ENCODE results near the gene CASZ1.

The CASZ1 gene

DNA sequence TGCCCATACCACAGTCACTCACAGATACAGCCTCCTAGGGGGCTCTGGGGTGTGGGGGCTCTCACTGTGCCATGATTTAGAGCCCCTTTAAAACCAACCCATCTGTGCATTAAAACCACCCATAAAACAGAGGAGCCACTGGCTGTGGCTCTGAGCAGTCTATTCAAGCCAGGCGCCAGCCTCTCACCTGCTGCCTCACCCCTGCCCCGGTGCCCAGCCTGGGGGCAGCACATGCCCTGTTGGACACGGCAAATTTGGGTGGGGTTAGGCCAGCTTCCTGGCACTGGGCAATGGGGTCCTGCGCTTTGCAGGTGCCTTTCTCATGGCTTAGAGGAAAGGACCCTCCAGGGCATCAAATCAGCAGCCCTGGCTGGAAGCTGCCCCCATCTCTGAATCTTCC, 73.1 kb downstream of the CASZ1 start:
- DNase-seq, result no peak

DNA sequence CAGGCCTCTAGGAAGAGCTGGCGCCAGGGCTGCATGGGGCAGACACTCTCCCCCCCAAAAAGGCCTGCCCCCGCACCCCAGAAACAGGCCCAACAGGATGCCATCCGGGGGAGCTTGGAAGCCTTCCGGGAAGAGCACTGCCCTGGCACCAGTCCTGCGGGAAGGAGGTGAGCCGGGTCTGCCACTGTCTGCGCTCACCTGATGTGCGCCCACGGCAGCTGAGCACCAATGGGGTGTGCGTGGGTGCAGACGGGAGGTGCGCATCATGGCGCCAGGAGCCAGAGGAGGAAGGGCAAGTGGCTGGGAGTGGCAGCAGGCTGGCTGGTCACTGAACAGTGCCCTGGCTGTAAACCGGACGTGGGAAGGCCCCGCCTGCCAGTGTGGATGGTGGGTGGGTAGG, 73.6 kb downstream of the CASZ1 start:
- DNase-seq, result no peak

DNA sequence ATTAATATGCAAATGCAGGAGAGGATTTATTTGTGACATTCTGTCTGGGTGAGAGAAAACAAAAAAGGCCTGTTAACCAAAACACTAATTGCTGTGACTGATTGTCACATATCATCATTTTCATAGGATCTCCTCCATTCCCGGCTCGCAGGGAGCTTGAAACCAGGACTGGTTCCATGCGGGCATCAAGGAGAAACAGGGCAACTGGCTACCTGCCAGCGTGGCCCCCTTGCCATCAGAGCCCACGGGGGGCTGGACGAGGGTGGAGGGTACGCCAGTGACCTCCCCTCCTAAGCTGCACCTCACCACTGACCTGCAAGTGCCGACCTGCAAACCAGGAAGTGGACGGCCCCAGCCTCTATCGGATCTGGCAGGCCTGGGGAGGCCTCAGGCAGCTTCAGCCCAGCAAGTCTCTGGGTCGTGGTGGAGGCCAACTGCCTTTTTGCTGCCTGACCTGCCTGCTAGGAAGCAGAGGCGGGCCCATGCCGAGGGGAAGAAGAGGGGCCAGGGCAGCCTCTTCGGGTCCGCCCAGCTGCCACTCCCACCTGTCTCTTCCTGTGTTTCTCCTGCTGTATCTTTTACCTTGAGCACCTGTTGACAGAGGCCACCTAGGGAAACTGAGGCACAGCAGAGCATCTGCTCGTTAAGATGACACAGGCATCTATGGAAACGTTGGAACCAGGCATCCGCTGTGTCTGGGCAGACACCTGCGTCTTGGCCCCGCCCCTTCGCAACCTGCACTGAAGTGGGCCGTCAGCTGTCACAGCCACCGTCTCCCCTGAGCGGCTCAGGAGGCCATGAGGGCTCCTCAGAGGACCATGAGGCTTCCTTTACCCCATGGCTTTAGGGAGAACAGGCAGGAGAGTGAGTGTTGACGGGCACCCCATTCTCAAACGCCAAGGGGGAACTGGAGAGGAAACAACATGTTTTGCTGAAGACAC, 74.8 kb downstream of the CASZ1 start:
- DNase-seq, result no peak

- DNase-seq, result no peak
These were observed 75.8 kb downstream of the CASZ1 start for GRCh38 chr1:10720635-10721034.

GRCh38 chr1:10718083-10718415, 78.4 kb downstream of the CASZ1 start:
- no peak for DNase-seq

GRCh38 chr1:10717296-10718082, 79.0 kb downstream of the CASZ1 start:
- no peak for DNase-seq

- no peak for DNase-seq
These were observed 79.6 kb downstream of the CASZ1 start for GRCh38 chr1:10716840-10717239.

DNA sequence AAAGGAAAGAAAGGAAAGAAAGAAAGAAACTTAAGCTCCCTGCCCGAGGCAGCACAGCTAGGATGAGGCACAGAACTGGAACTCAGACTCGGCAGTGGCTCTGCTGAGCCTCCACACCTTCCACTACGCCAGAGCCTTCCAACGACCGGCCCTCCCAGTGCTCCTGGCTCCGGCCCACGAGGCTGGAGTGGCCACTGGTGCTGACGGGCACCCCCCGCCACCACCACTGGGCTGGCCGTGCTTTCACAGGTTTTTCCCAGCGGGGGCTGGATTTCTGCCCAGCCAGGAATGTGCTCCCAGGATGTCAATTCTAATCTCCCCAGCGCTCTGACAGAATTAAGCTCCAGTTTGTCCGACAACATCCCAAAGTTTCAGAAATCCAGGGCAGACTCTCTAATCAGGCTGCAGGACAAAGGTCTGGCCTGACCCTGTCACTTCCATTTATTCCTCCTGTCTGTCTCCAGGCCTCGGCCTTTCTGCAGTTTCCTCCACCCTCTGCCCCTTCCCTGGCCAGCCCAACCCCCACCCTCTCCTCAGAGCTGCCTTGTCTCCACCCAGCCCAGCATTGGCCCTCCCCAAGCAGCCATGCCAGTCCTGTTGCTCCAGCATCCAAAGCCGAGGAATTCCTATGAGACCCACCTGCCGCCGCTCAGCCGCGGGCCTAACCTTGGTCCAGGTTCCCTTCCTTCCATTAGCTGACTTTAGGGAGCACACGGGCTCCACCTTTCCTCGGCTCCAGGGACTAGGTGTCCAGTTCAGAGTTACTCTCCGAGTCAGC, 81.9 kb downstream of the CASZ1 start:
- DNase-seq, result no peak

- no peak for DNase-seq
These were observed 82.8 kb downstream of the CASZ1 start for GRCh38 chr1:10713614-10714013.

DNA sequence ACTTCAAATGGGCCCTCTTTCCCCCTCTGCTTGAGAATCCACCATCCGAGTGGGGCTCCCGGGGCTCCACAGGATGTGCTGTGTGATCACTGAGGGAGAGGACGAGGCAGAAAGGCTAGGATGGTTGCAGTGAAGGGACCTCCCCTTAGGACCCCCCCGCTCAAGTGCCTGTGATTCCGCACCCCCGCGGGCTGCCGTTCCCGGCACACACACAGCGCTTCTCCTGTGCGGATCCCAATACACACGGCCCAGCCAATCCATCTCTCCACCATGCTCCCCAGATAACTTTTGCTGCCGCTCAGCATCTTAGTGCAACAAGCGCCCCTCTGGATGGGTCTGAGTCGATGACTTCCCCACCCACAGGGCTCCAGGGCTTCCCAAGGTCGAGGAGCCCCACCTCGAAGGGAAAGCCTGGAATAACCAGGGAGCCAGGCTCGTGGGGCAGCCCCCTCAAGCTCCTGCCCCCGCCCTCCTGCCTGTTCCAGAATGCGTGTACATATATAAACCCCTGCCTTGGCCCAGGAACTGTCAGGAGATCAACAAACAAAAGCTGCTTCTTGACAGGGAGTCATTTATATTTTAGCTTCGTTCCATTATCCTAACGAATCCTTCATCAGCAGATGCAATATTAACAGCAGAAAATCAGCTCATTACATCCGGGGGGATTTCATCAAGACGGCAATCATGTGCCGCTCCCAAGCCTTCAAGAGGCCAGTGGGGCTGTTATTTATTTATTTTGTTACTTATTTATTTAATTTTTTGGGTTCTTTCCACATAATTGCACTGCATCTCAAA, 83.7 kb downstream of the CASZ1 start:
- DNase-seq, result no peak

- DNase-seq, result no peak
These were observed 86.0 kb downstream of the CASZ1 start for GRCh38 chr1:10710489-10710888.

GRCh38 chr1:10709646-10710045, 86.8 kb downstream of the CASZ1 start:
- DNase-seq, result no peak

GRCh38 chr1:10709165-10709564, 87.3 kb downstream of the CASZ1 start:
- no peak for DNase-seq

- DNase-seq, result no peak
These were observed 87.7 kb downstream of the CASZ1 start for GRCh38 chr1:10708757-10709156.

DNA sequence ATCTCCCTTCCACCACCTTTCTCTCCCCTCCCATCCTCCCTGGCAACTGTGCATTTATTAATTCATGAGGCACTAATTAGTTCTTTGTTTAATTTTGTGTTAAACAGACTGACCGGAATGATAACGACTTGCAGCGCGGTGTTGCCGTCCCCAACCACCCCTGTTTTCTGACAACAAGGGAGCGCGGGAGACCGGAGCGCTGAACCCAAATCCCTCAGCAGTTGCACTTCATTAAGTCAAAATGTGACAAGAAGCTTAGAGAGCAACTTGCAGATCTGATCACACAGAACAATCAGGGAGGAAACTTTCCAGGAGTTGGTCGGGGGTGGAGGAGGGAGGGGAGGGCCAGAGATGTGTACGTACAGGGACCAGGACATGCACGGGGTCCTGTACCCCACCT, 89.2 kb downstream of the CASZ1 start:
- DNase-seq, result no peak

GRCh38 chr1:10706376-10706913, 90.0 kb downstream of the CASZ1 start:
- DNase-seq, result no peak

GRCh38 chr1:10705953-10706352, 90.5 kb downstream of the CASZ1 start:
- no peak for DNase-seq

- no peak for DNase-seq
These were observed 92.0 kb downstream of the CASZ1 start for GRCh38 chr1:10704368-10704882.

- DNase-seq, result no peak
These were observed 92.7 kb downstream of the CASZ1 start for GRCh38 chr1:10703702-10704101.

DNA sequence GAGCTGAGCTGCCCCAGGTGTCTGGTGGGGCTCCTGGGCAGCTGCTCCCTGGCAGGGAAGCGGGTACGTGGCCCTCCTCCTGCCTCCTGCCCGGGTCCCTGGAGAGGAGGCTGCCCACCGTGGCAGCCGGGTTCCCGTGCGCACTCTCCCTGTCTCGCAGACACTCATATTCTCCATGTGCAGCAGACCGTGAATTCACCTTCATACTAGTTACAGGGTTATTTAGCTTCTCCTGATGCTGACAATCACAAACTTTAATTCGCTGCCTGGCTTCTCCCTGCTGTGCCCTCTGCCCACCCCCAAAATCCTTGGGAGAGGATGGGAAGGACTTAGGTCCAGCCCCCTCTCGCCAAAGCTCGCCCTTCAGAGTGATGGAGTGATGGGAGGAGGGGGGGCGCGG, 95.3 kb downstream of the CASZ1 start:
- no peak for DNase-seq

GRCh38 chr1:10699470-10699835, 97.0 kb downstream of the CASZ1 start:
- DNase-seq, result no peak

All from T-helper 1 cell (primary cell).